Gastroesophageal sphincter (tissue), 4 donors: Measurements from ENCODE around the gene OR1K1. TPM values are rescaled to one million over a fixed set of nuclear protein-coding genes. Genes with fewer than 3 reads are reported as not detected.

ENCODE experiments used
- ATAC-seq: fragments of 150-250 bp; one replicate; pipeline ENCODE4 v1.9.1; 2016; ENCODE audit warnings: mild to moderate bottlenecking, moderate library complexity
- H3K27ac ChIP-seq, 4 donors: fragments of 200-600 bp; sonication (generic) in 3 of 4; 1 replicate in 3 of 4; 2 replicates in 1 of 4; pipeline ENCODE4 v1.5.1; 2016 to 2019
- H3K27me3 ChIP-seq: fragments of 200-600 bp; sonication (generic); one replicate; pipeline ENCODE4 v1.5.1; 2019
- H3K36me3 ChIP-seq, 2 donors: fragments of 200-600 bp; sonication (generic); one replicate each; pipeline ENCODE4 v1.5.1; 2019; ENCODE audit warnings: control low read depth in 1 of 2
- H3K4me1 ChIP-seq, 3 donors: fragments of 200-600 bp; sonication (generic); 1 replicate in 2 of 3; 2 replicates in 1 of 3; pipeline ENCODE4 v1.5.1; 2016 to 2019; ENCODE audit warnings: control low read depth in 2 of 3
- H3K4me3 ChIP-seq, 2 donors: fragments of 200-600 bp; sonication (generic); one replicate each; pipeline ENCODE4 v1.5.1; 2019; ENCODE audit warnings: mild to moderate bottlenecking in 1 of 2, moderate library complexity in 1 of 2
- H3K9me3 ChIP-seq, 3 donors: fragments of 200-600 bp; sonication (generic); one replicate each; pipeline ENCODE4 v1.5.1; 2017 to 2019; ENCODE audit warnings: control low read depth in 2 of 3
- CTCF ChIP-seq, 4 experiments: fragments of 200-600 bp in 2 of 4; fragments of 450-650 bp in 2 of 4; sonication (generic) in 1 of 4; IDR thresholded peaks; one replicate each; pipeline ENCODE4 v1.5.1; 2017 to 2019; ENCODE audit warnings: antibody characterized with exemption in 4 of 4, mild to moderate bottlenecking in 2 of 4, moderate library complexity in 2 of 4
- EP300 ChIP-seq: sonication (generic); formaldehyde crosslinking; IDR thresholded peaks from one replicate; pipeline ENCODE4 v1.6.1; 2017; ENCODE audit warnings: antibody characterized with exemption, mild to moderate bottlenecking
- POLR2A ChIP-seq, 2 donors: fragments of 450-650 bp; IDR thresholded peaks; one replicate each; pipeline ENCODE4 v1.6.1; 2017; ENCODE audit warnings: antibody characterized with exemption in 2 of 2, mild to moderate bottlenecking in 2 of 2, moderate library complexity in 1 of 2
- POLR2AphosphoS5 ChIP-seq: sonication (generic); formaldehyde crosslinking; IDR thresholded peaks from one replicate; pipeline ENCODE4 v1.6.1; 2017; ENCODE audit warnings: antibody characterized with exemption
- WGBS, 2 donors: methylation state at CpG; one replicate each; pipeline ENCODE4 v1.1.5; 2018; ENCODE audit warnings: low coverage in 1 of 2; 5-methylcytosine and 5-hydroxymethylcytosine counted together
- total RNA-seq, 4 donors: library from RNA; depleted of rRNA; stranded (reverse); fragments of >200 nt; gene quantifications; one replicate each; pipeline ENCODE4 v1.1.0, GENCODE V29; 2016

OR1K1 gene
- total RNA-seq, 4 donors from 2014 or later: not detected

GRCh38 chr9:122791872-122792669 lies 7.9 kb upstream of the OR1K1 start:
- Histone ChIP-seq H3K36me3 (no peaks in the 10 kb centered on the region), H3K27ac (no peak overlapping the region), H3K4me3 (no peak overlapping the region), H3K4me1 (no peaks in the 10 kb centered on the region), H3K9me3 (no peaks in the 10 kb centered on the region), H3K27me3 (no peaks in the 10 kb centered on the region)
- 87 to 95% methylated on average over 4 to 5 of the region's 5 CpGs for WGBS, 2 donors
- no peak for ATAC-seq
- no peak for TF ChIP-seq EP300
- TF ChIP-seq CTCF (IDR thresholded peaks at IDR 0.05): no peak
- no peak for TF ChIP-seq POLR2A (IDR thresholded peaks at IDR 0.05)
- no peak for TF ChIP-seq POLR2AphosphoS5

- TF ChIP-seq CTCF (IDR thresholded peaks at IDR 0.05): no peak
- TF ChIP-seq POLR2AphosphoS5: no peak
- no peak for TF ChIP-seq EP300
- TF ChIP-seq POLR2A (IDR thresholded peaks at IDR 0.05): no peak
- no peaks in the 10 kb centered on the region for H3K27me3 ChIP-seq
- H3K4me3 ChIP-seq: no peak overlapping the region
- H3K4me1 ChIP-seq: no peaks in the 10 kb centered on the region
- no peak overlapping the region for H3K27ac ChIP-seq
- H3K9me3 ChIP-seq: no peaks in the 10 kb centered on the region
- WGBS, 2 donors: 88 to 94% methylated on average over 4 to 5 of the region's 6 CpGs
- no peaks in the 10 kb centered on the region for H3K36me3 ChIP-seq
- no peak for ATAC-seq
These were observed 2.4 kb upstream of the OR1K1 start for GRCh38 chr9:122797316-122798063.

GRCh38 chr9:122806661-122807060 lies 6.7 kb downstream of the OR1K1 start:
- no peak overlapping the region for H3K4me3 ChIP-seq
- H3K9me3 ChIP-seq: no peaks in the 10 kb centered on the region
- no peak for TF ChIP-seq POLR2AphosphoS5
- no peak for TF ChIP-seq CTCF (IDR thresholded peaks at IDR 0.05)
- TF ChIP-seq EP300: no peak
- TF ChIP-seq POLR2A (IDR thresholded peaks at IDR 0.05): no peak
- ATAC-seq: no peak
- H3K36me3 ChIP-seq: peaks cover 0 to 9% of the 10 kb centered on the region in 2 donors
- WGBS, 2 donors: 94 to 100% methylated on average over 1 to 3 of the region's 4 CpGs
- no peak overlapping the region for H3K27ac ChIP-seq
- no peaks in the 10 kb centered on the region for H3K4me1 ChIP-seq
- no peaks in the 10 kb centered on the region for H3K27me3 ChIP-seq

GRCh38 chr9:122807271-122807900 lies 7.5 kb downstream of the OR1K1 start:
- ATAC-seq: no peak

More at GRCh38 chr9:122807271-122807900, 7.5 kb downstream of the OR1K1 start:
- no peak for TF ChIP-seq EP300
- no peak for TF ChIP-seq POLR2AphosphoS5
- no peak for TF ChIP-seq CTCF (IDR thresholded peaks at IDR 0.05)
- no peak for TF ChIP-seq POLR2A (IDR thresholded peaks at IDR 0.05)
- Histone ChIP-seq H3K27me3 (no peaks in the 10 kb centered on the region), H3K27ac (no peak overlapping the region), H3K36me3 (peaks cover 0 to 9% of the 10 kb centered on the region in 2 donors), H3K4me3 (no peak overlapping the region), H3K9me3 (no peaks in the 10 kb centered on the region), H3K4me1 (no peaks in the 10 kb centered on the region)
- WGBS, 2 donors: 50 to 54% methylated on average over 1 of the region's 1 CpG
